NAMALWA (cell line): ENCODE data around the gene CBX1.
"Not testable (repeated sequence)": the region's sequence is repeated elsewhere in the genome, so short reads cannot be mapped to it uniquely, and the experiment has no call there.

Experiments used
- DNase-seq: peaks from one replicate; pipeline ENCODE4 v3.0.0-alpha.2; 2015; ENCODE audit warnings: low spot score

CBX1 gene

GRCh38 chr17:48051706-48052486, 49.4 kb downstream of the CBX1 start:
- DNase-seq, result peak; percentile 61

GRCh38 chr17:48051283-48051682, 50.0 kb downstream of the CBX1 start:
- DNase-seq, result no peak

- no peak for DNase-seq
Observed at GRCh38 chr17:48048384-48049126, 52.7 kb downstream of the CBX1 start.

GRCh38 chr17:48047741-48048383, 53.4 kb downstream of the CBX1 start, which contains the start of gene NFE2L1:
TSS of gene NFE2L1 (plus strand) at chr17:48048359. CDS start at chr17:48051119, 2,760 bp downstream.
- peak; percentile 99 for DNase-seq

GRCh38 chr17:48047113-48047740, 54.1 kb downstream of the CBX1 start:
- DNase-seq, result no peak

GRCh38 chr17:48046296-48046695, 55.0 kb downstream of the CBX1 start:
- DNase-seq, result no peak

GRCh38 chr17:48045316-48046001, 55.8 kb downstream of the CBX1 start:
- DNase-seq, result no peak

GRCh38 chr17:48044851-48045250, 56.4 kb downstream of the CBX1 start:
- DNase-seq, result no peak

- no peak for DNase-seq
Observed at GRCh38 chr17:48043176-48043575, 58.1 kb downstream of the CBX1 start.

GRCh38 chr17:48038687-48039086, 62.6 kb downstream of the CBX1 start:
- no peak for DNase-seq

- no peak for DNase-seq
Observed at GRCh38 chr17:48037838-48038323, 63.4 kb downstream of the CBX1 start.

- no peak for DNase-seq
Observed at GRCh38 chr17:48037036-48037837, 64.0 kb downstream of the CBX1 start, which contains the start of gene COPZ2. TSS of gene COPZ2 (minus strand) at chr17:48037797. CDS start at chr17:48037777, 20 bp downstream.

- DNase-seq, result no peak
Observed at GRCh38 chr17:48036693-48037035, 64.6 kb downstream of the CBX1 start.

- not testable (repeated sequence) for DNase-seq
Observed at GRCh38 chr17:48034734-48035133, 66.5 kb downstream of the CBX1 start.

GRCh38 chr17:48031966-48032365, 69.3 kb downstream of the CBX1 start:
- DNase-seq, result no peak

GRCh38 chr17:48030531-48030930, 70.7 kb downstream of the CBX1 start:
- no peak for DNase-seq

GRCh38 chr17:48028736-48029135, 72.5 kb downstream of the CBX1 start:
- no peak for DNase-seq

- DNase-seq, result no peak
Observed at GRCh38 chr17:48027322-48027981, 73.8 kb downstream of the CBX1 start.

GRCh38 chr17:48026502-48027321, 74.6 kb downstream of the CBX1 start:
- peak; percentile 91 for DNase-seq
